HEK293 (cell line): ENCODE measurements around the gene SUPT5H.

ENCODE experiments used
- CTCF ChIA-PET: fragments of 350-600 bp; formaldehyde crosslinking; extraction: SDS; loops from one replicate; lab custom pipeline; 2021; ENCODE audit warnings: antibody characterized with exemption; lab: Yijun Ruan, JAX
- POLR2A ChIA-PET: fragments of 300-600 bp; formaldehyde crosslinking; extraction: SDS; loops from one replicate; lab custom pipeline; 2020; ENCODE audit warnings: antibody characterized with exemption, inconsistent platforms; lab: Yijun Ruan, JAX
- H3K27ac ChIP-seq: fragments of 200-500 bp; sonication (Bioruptor generic); 2 replicates; pipeline ENCODE4 v1.5.1; 2014; ENCODE audit warnings: low read depth, low read length, control low read depth, inconsistent platforms; ENCODE audit errors: extremely low read depth
- H3K36me3 ChIP-seq, 2 experiments: fragments of 200-500 bp in 1 of 2; sonication (Bioruptor generic) in 1 of 2; 1 replicate in 1 of 2; 2 replicates in 1 of 2; pipeline ENCODE4 v1.5.1; 2014 to 2017; ENCODE audit warnings: inconsistent platforms in 2 of 2, low read length in 2 of 2; ENCODE audit not compliant: control insufficient read depth in 2 of 2, insufficient read depth in 1 of 2
- H3K4me1 ChIP-seq: fragments of 200-500 bp; sonication (Bioruptor generic); 2 replicates; pipeline ENCODE4 v1.5.1; 2014; ENCODE audit warnings: mild to moderate bottlenecking, low read length, inconsistent platforms; ENCODE audit not compliant: control insufficient read depth, insufficient read depth
- H3K4me3 ChIP-seq: 2 replicates; pipeline ENCODE4 v1.5.1; 2011; ENCODE audit warnings: low read depth, mild to moderate bottlenecking, control low read depth, low read length, moderate library complexity
- H3K9me3 ChIP-seq: fragments of 200-500 bp; sonication (Bioruptor generic); 2 replicates; pipeline ENCODE4 v1.5.1; 2014; ENCODE audit warnings: low read depth, low read length, inconsistent platforms; ENCODE audit not compliant: control insufficient read depth, insufficient read depth
- ATF2 ChIP-seq: fragments of 450-650 bp; formaldehyde crosslinking; IDR thresholded peaks from 2 replicates; pipeline ENCODE4 v1.5.1; 2016; ENCODE audit warnings: missing biosample characterization, missing genetic modification characterization, low read depth
- MZF1 ChIP-seq: fragments of 450-650 bp; formaldehyde crosslinking; IDR thresholded peaks from 2 replicates; pipeline ENCODE4 v1.5.1; 2017; ENCODE audit warnings: missing biosample characterization, missing genetic modification characterization, borderline replicate concordance
- PATZ1 ChIP-seq: fragments of 450-650 bp; formaldehyde crosslinking; IDR thresholded peaks from 2 replicates; pipeline ENCODE4 v1.5.1; 2016; ENCODE audit warnings: missing biosample characterization, missing genetic modification characterization
- PRDM1 ChIP-seq: fragments of 450-650 bp; formaldehyde crosslinking; IDR thresholded peaks from 2 replicates; pipeline ENCODE4; 2016; ENCODE audit warnings: missing biosample characterization, missing genetic modification characterization
- REPIN1 ChIP-seq: fragments of 450-650 bp; formaldehyde crosslinking; IDR thresholded peaks from 2 replicates; pipeline ENCODE4 v1.5.1; 2017; ENCODE audit warnings: missing biosample characterization, missing genetic modification characterization, low read depth
- TSHZ1 ChIP-seq: fragments of 450-650 bp; formaldehyde crosslinking; IDR thresholded peaks from 2 replicates; pipeline ENCODE4 v1.5.1; 2016; ENCODE audit warnings: missing biosample characterization, missing genetic modification characterization, borderline replicate concordance
- ZBTB21 ChIP-seq: fragments of 450-650 bp; formaldehyde crosslinking; IDR thresholded peaks from 2 replicates; pipeline ENCODE4 v1.5.1; 2017; ENCODE audit warnings: missing biosample characterization, missing genetic modification characterization
- ZBTB44 ChIP-seq: fragments of 450-650 bp; IDR thresholded peaks from 2 replicates; pipeline ENCODE4 v1.5.1; 2018; ENCODE audit warnings: missing biosample characterization, mild to moderate bottlenecking, missing genetic modification characterization
- ZBTB49 ChIP-seq: fragments of 450-650 bp; formaldehyde crosslinking; IDR thresholded peaks from 2 replicates; pipeline ENCODE4 v1.5.1; 2016; ENCODE audit warnings: missing biosample characterization, missing genetic modification characterization, low read depth
- ZFP69B ChIP-seq: fragments of 450-650 bp; formaldehyde crosslinking; IDR thresholded peaks from 2 replicates; pipeline ENCODE4 v1.5.1; 2016; ENCODE audit warnings: missing biosample characterization, missing genetic modification characterization
- ZNF16 ChIP-seq: fragments of 450-650 bp; formaldehyde crosslinking; IDR thresholded peaks from 2 replicates; pipeline ENCODE4 v1.5.1; 2016; ENCODE audit warnings: low read depth, missing biosample characterization, missing genetic modification characterization
- ZNF18 ChIP-seq: fragments of 450-650 bp; formaldehyde crosslinking; IDR thresholded peaks from 2 replicates; pipeline ENCODE4 v1.5.1; 2016; ENCODE audit warnings: missing biosample characterization, missing genetic modification characterization
- ZNF221 ChIP-seq: fragments of 450-650 bp; formaldehyde crosslinking; IDR thresholded peaks from 2 replicates; pipeline ENCODE4 v1.5.1; 2017; ENCODE audit warnings: missing biosample characterization, missing genetic modification characterization, borderline replicate concordance
- ZNF302 ChIP-seq: fragments of 450-650 bp; formaldehyde crosslinking; IDR thresholded peaks from 2 replicates; pipeline ENCODE4 v1.5.1; 2016; ENCODE audit warnings: missing biosample characterization, missing genetic modification characterization, low read depth
- ZNF335 ChIP-seq: fragments of 450-650 bp; formaldehyde crosslinking; conservative IDR thresholded peaks from 2 replicates; pipeline ENCODE4 v1.5.1; 2016; ENCODE audit warnings: missing biosample characterization, missing genetic modification characterization
- ZNF366 ChIP-seq: fragments of 450-650 bp; formaldehyde crosslinking; conservative IDR thresholded peaks from 2 replicates; pipeline ENCODE4 v1.5.1; 2016; ENCODE audit warnings: missing biosample characterization, missing genetic modification characterization
- ZNF561 ChIP-seq: fragments of 450-650 bp; IDR thresholded peaks from 2 replicates; pipeline ENCODE4 v1.5.1; 2018; ENCODE audit warnings: missing biosample characterization, missing genetic modification characterization, borderline replicate concordance
- ZNF600 ChIP-seq: fragments of 450-650 bp; formaldehyde crosslinking; IDR thresholded peaks from 2 replicates; pipeline ENCODE4 v1.5.1; 2016; ENCODE audit warnings: missing biosample characterization, missing genetic modification characterization
- ZNF629 ChIP-seq: fragments of 450-650 bp; formaldehyde crosslinking; IDR thresholded peaks from 2 replicates; pipeline ENCODE4 v1.5.1; 2017; ENCODE audit warnings: missing biosample characterization, missing genetic modification characterization
- ZNF677 ChIP-seq: fragments of 450-650 bp; IDR thresholded peaks from 2 replicates; pipeline ENCODE4 v1.5.0; 2018; ENCODE audit warnings: missing biosample characterization, mild to moderate bottlenecking, missing genetic modification characterization, moderate library complexity
- ZNF692 ChIP-seq: fragments of 450-650 bp; formaldehyde crosslinking; IDR thresholded peaks from 2 replicates; pipeline ENCODE4 v1.5.1; 2016; ENCODE audit warnings: missing biosample characterization, missing genetic modification characterization
- ZNF701 ChIP-seq: fragments of 450-650 bp; formaldehyde crosslinking; IDR thresholded peaks from 2 replicates; pipeline ENCODE4 v1.5.1; 2016; ENCODE audit warnings: missing biosample characterization, missing genetic modification characterization
- ZNF747 ChIP-seq: fragments of 450-650 bp; formaldehyde crosslinking; IDR thresholded peaks from 2 replicates; pipeline ENCODE4 v1.5.1; 2016; ENCODE audit warnings: missing biosample characterization, missing genetic modification characterization

Gene SUPT5H

GRCh38 chr19:39500543-39500942, 55.2 kb downstream of the SUPT5H start:
- H3K27ac ChIP-seq = no peak overlapping the region
- peaks cover 16% of the 10 kb centered on the region for H3K4me1 ChIP-seq
- CTCF ChIA-PET = interaction anchor here (0.5 to 4.9 kb wide), 10 partner anchors 8 to 1256 kb away, joined by 3 to 59 read pairs (median 4); partner anchors contain the start of genes EID2, EID2B and SELENOV
- H3K36me3 ChIP-seq = no peaks in the 10 kb centered on the region; a peak in 1 of 3 replicates
- POLR2A ChIA-PET = interaction anchor here (0.6 to 1.5 kb wide), 7 partner anchors 9 to 69 kb away, joined by 3 to 9 read pairs (median 5); partner anchors contain the start of genes RPS16, SUPT5H and TIMM50
- no peaks in the 10 kb centered on the region for H3K9me3 ChIP-seq
- no peak overlapping the region for H3K4me3 ChIP-seq
- peak; percentile 81 for TF ChIP-seq ZNF629 (tag by site-specific recombination)
- no peak for TF ChIP-seq ZNF16 (tag by site-specific recombination)
- TF ChIP-seq ZNF221 = no peak
- no peak for TF ChIP-seq ZNF335 (tag by site-specific recombination)
- TF ChIP-seq ZNF677 (tag by site-specific recombination) = no peak
- no peak for TF ChIP-seq TSHZ1 (tag by site-specific recombination)
- peak; percentile 35; the same call in 1 of the 2 replicates for TF ChIP-seq ZNF600 (tag by site-specific recombination)
- no peak for TF ChIP-seq ZNF747
- TF ChIP-seq ZNF561 (tag by site-specific recombination) = no peak
- TF ChIP-seq ZNF366 (tag by site-specific recombination) = peak; percentile 23; the same call in 1 of the 2 replicates
- no peak for TF ChIP-seq ZNF302 (tag by site-specific recombination)
- no peak for TF ChIP-seq ZBTB44 (tag by site-specific recombination)
- TF ChIP-seq ZBTB49 (tag by site-specific recombination) = no peak
- peak; percentile 84 for TF ChIP-seq ATF2 (tag by site-specific recombination)
- TF ChIP-seq REPIN1 = no peak
- 0 out of 2 replicates have a peak, but pooled peaks have one; percentile 20 for TF ChIP-seq PRDM1 (tag by site-specific recombination)
- peak; percentile 87 for TF ChIP-seq ZFP69B (tag by site-specific recombination)
- peak; percentile 67; the same call in 1 of the 2 replicates for TF ChIP-seq ZBTB21 (tag by site-specific recombination)
- TF ChIP-seq MZF1 (tag by site-specific recombination) = no peak
- TF ChIP-seq ZNF692 (tag by site-specific recombination) = peak; percentile 93
- no peak for TF ChIP-seq ZNF701 (tag by site-specific recombination)
- TF ChIP-seq PATZ1 (tag by site-specific recombination) = 0 out of 2 replicates have a peak, but pooled peaks have one; percentile 21
- no peak for TF ChIP-seq ZNF18 (tag by site-specific recombination)
